HL-60 (cell line): ENCODE data around the gene CCDC51.

Experiments used
- DNase-seq, 2 experiments: peaks; one replicate each; pipeline ENCODE4 v3.0.0-alpha.2; 2010 to 2020; ENCODE audit warnings: low read depth in 1 of 2, low spot score in 1 of 2
- H3K27ac ChIP-seq: fragments of 250-450 bp; sonication (Bioruptor Pico); replicated peaks from 2 replicates; pipeline ENCODE4 v1.5.1; 2020; ENCODE audit warnings: mild to moderate bottlenecking, moderate library complexity
- H3K27me3 ChIP-seq: fragments of 250-450 bp; sonication (Bioruptor Pico); 2 replicates; pipeline ENCODE4 v1.5.1; 2021; ENCODE audit warnings: mild to moderate bottlenecking, moderate library complexity; ENCODE audit not compliant: insufficient read depth, poor library complexity, severe bottlenecking
- H3K4me3 ChIP-seq: replicated peaks from 2 replicates; pipeline ENCODE4 v1.5.1; 2011; ENCODE audit warnings: mild to moderate bottlenecking, control low read depth, low read length; ENCODE audit not compliant: insufficient read depth
- CTCF ChIP-seq: IDR thresholded peaks from one replicate; pipeline ENCODE4 v1.5.1; 2011; ENCODE audit warnings: low read length, control low read depth, inconsistent platforms; ENCODE audit not compliant: insufficient read depth
- GABPA ChIP-seq: IDR thresholded peaks from 2 replicates; pipeline ENCODE4 v1.6.1; 2012; ENCODE audit warnings: low read depth
- POLR2AphosphoS5 ChIP-seq: IDR thresholded peaks from 2 replicates; pipeline ENCODE4 v1.6.1; 2012; ENCODE audit warnings: low read depth
- REST ChIP-seq: IDR thresholded peaks from 2 replicates; pipeline ENCODE4 v1.6.1; 2012; ENCODE audit warnings: low read depth; ENCODE audit not compliant: insufficient replicate concordance
- SPI1 ChIP-seq: IDR thresholded peaks from 2 replicates; pipeline ENCODE4 v1.6.1; 2012; ENCODE audit warnings: low read depth, mild to moderate bottlenecking, borderline replicate concordance

CCDC51 gene

GRCh38 chr3:48428088-48428571 lies 11.8 kb downstream of the CCDC51 start:
- DNase-seq, result no peak
- TF ChIP-seq POLR2AphosphoS5, result no peak
- no peak for TF ChIP-seq CTCF
- TF ChIP-seq SPI1, result no peak
- no peak for TF ChIP-seq GABPA
- Histone ChIP-seq H3K27ac (no peak overlapping the region), H3K4me3 (no peak overlapping the region), H3K27me3 (peaks cover 2% of the 10 kb centered on the region)

- DNase-seq, result no peak
- no peak overlapping the region for H3K4me3 ChIP-seq
- TF ChIP-seq GABPA (no peak), POLR2AphosphoS5 (no peak), SPI1 (no peak), CTCF (no peak), REST (no peak)
- no peak overlapping the region for H3K27ac ChIP-seq
- peaks cover 2% of the 10 kb centered on the region for H3K27me3 ChIP-seq
These were observed 12.3 kb downstream of the CCDC51 start for GRCh38 chr3:48427630-48427962.

- Histone ChIP-seq H3K27ac (no peak overlapping the region), H3K27me3 (peaks cover 2% of the 10 kb centered on the region), H3K4me3 (no peak overlapping the region)
- TF ChIP-seq REST, result no peak
- TF ChIP-seq POLR2AphosphoS5, result no peak
- TF ChIP-seq SPI1, result no peak
- TF ChIP-seq CTCF, result no peak
- no peak for DNase-seq
These were observed 12.8 kb downstream of the CCDC51 start for GRCh38 chr3:48426944-48427629.
